H1 (cell line): ENCODE results near the gene USP35. TPM values are rescaled to one million over a fixed set of nuclear protein-coding genes. Genes with fewer than 3 reads are reported as not detected.
A peak's percentile ranks its signal among the peaks of the same experiment; 100 is the strongest.

Experiments used
- CTCF ChIA-PET: fragments of 300-600 bp; sonication (Branson Sonifier 250); formaldehyde crosslinking; loops from one replicate; lab custom pipeline; 2021; ENCODE audit not compliant: partially characterized antibody; lab: Charles Lee
- POLR2A ChIA-PET: fragments of 300-600 bp; sonication (Branson Sonifier 250); formaldehyde crosslinking; loops from one replicate; lab custom pipeline; 2021; ENCODE audit warnings: inconsistent platforms; ENCODE audit not compliant: partially characterized antibody; lab: Charles Lee
- DNase-seq, 2 experiments: peaks; one replicate each; pipeline versions ENCODE4 v3.0.0 to v3.0.0-alpha.2; 2010 to 2022; ENCODE audit warnings: low spot score in 2 of 2, low read depth in 1 of 2, mixed read lengths in 1 of 2
- FAIRE-seq: peaks from 2 replicates; lab custom pipeline; 2011; peaks lifted over from hg19 to GRCh38; lab: Jason Lieb, UNC
- H2AFZ ChIP-seq: 2 replicates; pipeline ENCODE4 v1.8.1; 2012; ENCODE audit warnings: low read length, inconsistent platforms
- H2AK5ac ChIP-seq: 2 replicates; pipeline ENCODE4 v1.6.1; 2013; ENCODE audit warnings: low read depth, low read length
- H2BK120ac ChIP-seq: replicated peaks from 2 replicates; pipeline ENCODE3; 2013; ENCODE audit warnings: low read depth, low read length, inconsistent platforms
- H2BK12ac ChIP-seq: 2 replicates; pipeline ENCODE4 v1.6.1; 2013; ENCODE audit warnings: low read depth, low read length
- H2BK15ac ChIP-seq: 2 replicates; pipeline ENCODE4 v1.6.1; 2013; ENCODE audit warnings: low read length
- H2BK20ac ChIP-seq: 2 replicates; pipeline ENCODE4 v1.6.1; 2013; ENCODE audit warnings: low read length
- H2BK5ac ChIP-seq: 2 replicates; pipeline ENCODE4 v1.6.1; 2013; ENCODE audit warnings: low read depth, low read length
- H3K14ac ChIP-seq: 2 replicates; pipeline ENCODE4 v1.6.1; 2013; ENCODE audit warnings: inconsistent platforms; ENCODE audit not compliant: insufficient read length
- H3K18ac ChIP-seq: 2 replicates; pipeline ENCODE4 v1.6.1; 2013; ENCODE audit warnings: low read length; ENCODE audit errors: extremely low read depth
- H3K23ac ChIP-seq: 2 replicates; pipeline ENCODE4 v1.6.1; 2013; ENCODE audit warnings: inconsistent platforms; ENCODE audit not compliant: insufficient read length
- H3K23me2 ChIP-seq: 2 replicates; pipeline ENCODE4 v1.6.1; 2013; ENCODE audit warnings: low read depth, low read length
- H3K27ac ChIP-seq: 2 replicates; pipeline ENCODE4 v1.6.1; 2011; ENCODE audit warnings: low read depth, low read length, inconsistent platforms
- H3K27me3 ChIP-seq, 4 experiments: replicated peaks in 1 of 4; 1 replicate in 1 of 4; 2 replicates in 3 of 4; pipeline versions ENCODE4 v1.6.1 to v1.8.1; 2011 to 2013; ENCODE audit warnings: low read length in 3 of 4, mild to moderate bottlenecking in 3 of 4, inconsistent platforms in 2 of 4, mixed read lengths in 2 of 4, moderate library complexity in 1 of 4; ENCODE audit not compliant: control insufficient read depth in 3 of 4, insufficient read depth in 3 of 4; ENCODE audit errors: extremely low read depth in 1 of 4
- H3K36me3 ChIP-seq, 4 experiments: 2 replicates each; pipeline versions ENCODE4 v1.6.1 to v1.8.1; 2011 to 2013; ENCODE audit warnings: mild to moderate bottlenecking in 4 of 4, low read length in 3 of 4, moderate library complexity in 2 of 4, control low read depth in 1 of 4, inconsistent platforms in 1 of 4; ENCODE audit not compliant: insufficient read depth in 4 of 4, control insufficient read depth in 2 of 4
- H3K4ac ChIP-seq: replicated peaks from 2 replicates; pipeline ENCODE3; 2013; ENCODE audit warnings: low read length, low read depth, mixed read lengths, inconsistent platforms; ENCODE audit not compliant: insufficient read length
- H3K4me1 ChIP-seq, 4 experiments: replicated peaks in 1 of 4; 1 replicate in 1 of 4; 2 replicates in 3 of 4; pipeline versions ENCODE4 v1.6.1 to v1.8.1; 2011 to 2013; ENCODE audit warnings: low read length in 3 of 4, inconsistent platforms in 2 of 4, mixed read lengths in 1 of 4; ENCODE audit not compliant: insufficient read depth in 4 of 4, control insufficient read depth in 3 of 4
- H3K4me2 ChIP-seq, 2 experiments: 2 replicates each; pipeline versions ENCODE4 v1.6.1 to v1.8.1; 2011 to 2013; ENCODE audit warnings: low read depth in 2 of 2, low read length in 2 of 2, control low read depth in 1 of 2, inconsistent platforms in 1 of 2, mild to moderate bottlenecking in 1 of 2; ENCODE audit not compliant: insufficient read depth in 1 of 2
- H3K4me3 ChIP-seq, 4 experiments: fragments of 200-600, 300-600 bp in 1 of 4; sonication (generic), shearing (Covaris generic), sonication (Bioruptor Twin) in 1 of 4; 2 replicates each; pipeline versions ENCODE4 v1.5.1 to v1.8.1; 2011 to 2016; ENCODE audit warnings: low read length in 4 of 4, low read depth in 3 of 4, control low read depth in 2 of 4, inconsistent platforms in 2 of 4, mild to moderate bottlenecking in 2 of 4, mixed read lengths in 1 of 4, moderate library complexity in 1 of 4; ENCODE audit not compliant: insufficient read depth in 2 of 4; ENCODE audit errors: extremely low read depth in 1 of 4
- H3K56ac ChIP-seq: replicated peaks from 2 replicates; pipeline ENCODE3; 2013; ENCODE audit warnings: low read depth, mild to moderate bottlenecking, mixed read lengths, low read length, inconsistent platforms; ENCODE audit not compliant: insufficient read length
- H3K79me1 ChIP-seq: 2 replicates; pipeline ENCODE4 v1.6.1; 2013; ENCODE audit warnings: low read depth, low read length, control low read depth
- H3K79me2 ChIP-seq, 2 experiments: 2 replicates each; pipeline versions ENCODE4 v1.6.1 to v1.8.1; 2012 to 2013; ENCODE audit warnings: low read length in 2 of 2, mild to moderate bottlenecking in 2 of 2, inconsistent platforms in 1 of 2; ENCODE audit not compliant: insufficient read depth in 2 of 2, control insufficient read depth in 1 of 2
- H3K9ac ChIP-seq, 4 experiments: replicated peaks in 1 of 4; 1 replicate in 1 of 4; 2 replicates in 3 of 4; pipeline versions ENCODE4 v1.6.1 to v1.8.1; 2011 to 2013; ENCODE audit warnings: low read depth in 3 of 4, low read length in 3 of 4, control low read depth in 2 of 4, mild to moderate bottlenecking in 2 of 4, moderate library complexity in 2 of 4, inconsistent platforms in 1 of 4; ENCODE audit errors: extremely low read depth in 1 of 4
- H3K9me3 ChIP-seq, 2 experiments: 2 replicates each; pipeline versions ENCODE4 v1.6.1 to v1.8.1; 2012 to 2013; ENCODE audit warnings: mild to moderate bottlenecking in 2 of 2, moderate library complexity in 2 of 2, control low read depth in 1 of 2, inconsistent platforms in 1 of 2, low read depth in 1 of 2, low read length in 1 of 2, mixed read lengths in 1 of 2; ENCODE audit not compliant: insufficient read depth in 2 of 2
- H4K20me1 ChIP-seq, 2 experiments: replicated peaks in 1 of 2; 2 replicates each; pipeline versions ENCODE3 to v1.8.1; 2011 to 2013; ENCODE audit warnings: inconsistent platforms in 2 of 2, low read length in 2 of 2, mild to moderate bottlenecking in 1 of 2; ENCODE audit not compliant: insufficient read depth in 2 of 2, control insufficient read depth in 1 of 2
- H4K5ac ChIP-seq: 2 replicates; pipeline ENCODE4 v1.6.1; 2013; ENCODE audit warnings: low read length, low read depth, mixed read lengths, inconsistent platforms; ENCODE audit not compliant: insufficient read length
- H4K8ac ChIP-seq: 2 replicates; pipeline ENCODE4 v1.8.0; 2013; ENCODE audit warnings: mild to moderate bottlenecking, moderate library complexity, low read length, inconsistent platforms; ENCODE audit not compliant: insufficient read depth; ENCODE audit errors: extremely low read depth
- H4K91ac ChIP-seq: replicated peaks from 2 replicates; pipeline ENCODE3; 2013; ENCODE audit warnings: low read length, mixed read lengths, inconsistent platforms; ENCODE audit not compliant: insufficient read length
- FOSL1 ChIP-seq: IDR thresholded peaks from 2 replicates; pipeline ENCODE4 v1.6.1; 2011; ENCODE audit warnings: mild to moderate bottlenecking, low read depth, low read length, moderate library complexity; ENCODE audit not compliant: insufficient read depth
- JUN ChIP-seq: IDR thresholded peaks from 2 replicates; pipeline ENCODE4 v1.6.1; 2011; ENCODE audit warnings: low read depth, mild to moderate bottlenecking, improper control_type of control experiment, low read length
- KDM1A ChIP-seq: fragments of 200-600, 300-600 bp; sonication (generic); IDR thresholded peaks from 2 replicates; pipeline ENCODE4 v1.7.1; 2016; ENCODE audit warnings: mild to moderate bottlenecking, low read length, borderline replicate concordance
- RBBP5 ChIP-seq: IDR thresholded peaks from 2 replicates; pipeline ENCODE4 v1.7.1; 2012; ENCODE audit warnings: low read depth, mild to moderate bottlenecking, inconsistent platforms, low read length, moderate library complexity, borderline replicate concordance
- RNF2 ChIP-seq: fragments of 200-900, 300-1000 bp; sonication (generic); IDR thresholded peaks from 2 replicates; pipeline ENCODE4 v1.7.1; 2016; ENCODE audit warnings: borderline replicate concordance, low read depth, mild to moderate bottlenecking, antibody characterized with exemption, low read length; ENCODE audit not compliant: poor library complexity, severe bottlenecking; ENCODE audit errors: missing control alignments
- SIX5 ChIP-seq: IDR thresholded peaks from 2 replicates; pipeline ENCODE4 v1.6.1; 2011; ENCODE audit warnings: mild to moderate bottlenecking, low read depth, low read length
- SP1 ChIP-seq: IDR thresholded peaks from 2 replicates; pipeline ENCODE4 v1.6.1; 2011; ENCODE audit warnings: low read depth, low read length
- SP4 ChIP-seq: IDR thresholded peaks from 2 replicates; pipeline ENCODE4 v1.6.1; 2012; ENCODE audit warnings: low read length, inconsistent platforms
- WGBS, 2 experiments: shearing (Covaris generic) in 1 of 2; methylation state at CpG; one replicate each; pipeline versions ENCODE4 v1.1.6 to v1.1.7; 2013 to 2015; ENCODE audit warnings: low lambda C conversion rate in 2 of 2, mixed read lengths in 2 of 2, inconsistent platforms in 1 of 2, low coverage in 1 of 2, missing lambda C conversion rate in 1 of 2; ENCODE audit not compliant: insufficient replicate concordance in 2 of 2, insufficient coverage in 1 of 2, insufficient read length in 1 of 2; ENCODE audit errors: extremely low coverage in 1 of 2, missing lambda C conversion rate in 1 of 2; 5-methylcytosine and 5-hydroxymethylcytosine counted together
- long read RNA-seq, 2 experiments: library from RNA in 1 of 2; library from capped mRNA in 1 of 2; stranded (forward); transcript quantifications; one replicate each; pipeline ENCODE4 v2.0.0, GENCODE V29; 2021; ENCODE audit warnings: inconsistent platforms in 1 of 2
- polyA minus RNA-seq, 3 experiments: library from RNA; depleted of rRNA, polyadenylated mRNA; stranded (reverse); fragments of >200 nt; gene quantifications; 1 replicate in 2 of 3; 2 replicates in 1 of 3; pipeline ENCODE4 v1.2.3, GENCODE V29; 2011
- polyA plus RNA-seq, 7 experiments: library from polyadenylated mRNA; depleted of rRNA in 3 of 7; stranded (reverse) in 5 of 7; unstranded in 2 of 7; fragments of >200 nt in 5 of 7; fragments of 200-250 nt in 2 of 7; gene quantifications; 1 replicate in 5 of 7; 2 replicates in 1 of 7; 4 replicates in 1 of 7; pipeline versions ENCODE4 v1.2.1 to v1.2.3, GENCODE V29; 2011 to 2013; ENCODE audit warnings: missing spikeins in 2 of 7, mixed read lengths in 2 of 7
- total RNA-seq: library from RNA; stranded (reverse); fragmentation: NEBNext Ultra II Directional; extraction: Animal tissue kit (Norgen Biotek cat#: 25700); gene quantifications from 2 replicates; pipeline ENCODE4 v1.2.1, GENCODE V29; 2021

USP35 gene
- total RNA-seq (6.8 and 7.8 TPM in 2 replicates), polyA plus RNA-seq (2011; rRNA removed) (4.6 and 7.2 TPM in 2 replicates), polyA minus RNA-seq (2011; rRNA and poly(A)+ RNA removed) (4.5 and 8.6 TPM in 2 replicates)
- 6.4 TPM for polyA plus RNA-seq (2011; cell fraction: cytosol; rRNA removed)
- polyA plus RNA-seq (2011; cell fraction: nucleus; rRNA removed): 17.5 TPM
- polyA plus RNA-seq (2012, experiment 1 of 2): 6.5 to 7.1 TPM (median 6.8 TPM) in 4 replicates
- polyA plus RNA-seq (2012, experiment 2 of 2): 4.7 TPM
- polyA plus RNA-seq (2013, experiment 1 of 2): 4.3 TPM
- 3.6 TPM for polyA plus RNA-seq (2013, experiment 2 of 2)
- 5.5 TPM for polyA minus RNA-seq (2011; cell fraction: cytosol; rRNA and poly(A)+ RNA removed)
- polyA minus RNA-seq (2011; cell fraction: nucleus; rRNA and poly(A)+ RNA removed): 9.2 TPM
- long read RNA-seq, experiment 1, partial matches to known transcripts: 6 of 8 reads
- long read RNA-seq, experiment 1, other reads (novel, unspliced or antisense): 2 of 8 reads
- long read RNA-seq, experiment 2: 0 reads

GRCh38 chr11:78188286-78189173, at the start of gene USP35, which contains the start of gene KCTD21:
Gene USP35 (plus strand): TSS chr11:78188919. CDS start chr11:78196246, 7,327 bp downstream.
Gene KCTD21 (minus strand): TSS chr11:78188626. CDS start chr11:78174554, 14,072 bp downstream.
- peaks cover 10% of the 10 kb centered on the region for H3K23me2 ChIP-seq
- H2BK20ac ChIP-seq: no peak within 1 kb of the TSS
- FAIRE-seq (no peak), DNase-seq (peak; percentile 92 to 95)
- 0 out of 7 replicates have a peak within 1 kb of the TSS, but pooled peaks of 1 of the 4 experiments have one; percentile 39 for H3K9ac ChIP-seq
- no peak within 1 kb of the TSS for H3K27ac ChIP-seq
- H4K20me1 ChIP-seq: peaks cover 0 to 3% of the 10 kb centered on the region in 2 experiments
- no peak within 1 kb of the TSS for H3K4ac ChIP-seq
- H3K14ac ChIP-seq: no peak within 1 kb of the TSS
- peaks cover 2% of the 10 kb centered on the region; the same call in 1 of the 2 replicates for H3K79me1 ChIP-seq
- H2BK120ac ChIP-seq: no peak within 1 kb of the TSS
- CTCF ChIA-PET: interaction anchor here (0.8 kb wide), 1 partner anchor 227 kb away, joined by 3 read pairs; no protein-coding TSS in a partner anchor
- peak within 1 kb of the TSS; percentile 74 to 86 for H3K4me2 ChIP-seq
- no peak within 1 kb of the TSS for H3K56ac ChIP-seq
- no peak within 1 kb of the TSS for H4K91ac ChIP-seq
- no peak within 1 kb of the TSS; the same call in 1 of the 2 replicates for H2BK5ac ChIP-seq
- H2AK5ac ChIP-seq: no peak within 1 kb of the TSS
- H2AFZ ChIP-seq: no peak within 1 kb of the TSS; the same call in 1 of the 2 replicates
- H3K4me3 ChIP-seq: peak within 1 kb of the TSS; percentile 54 to 84 (median 79)
- H3K23ac ChIP-seq: no peak within 1 kb of the TSS
- H3K36me3 ChIP-seq: no peaks in the 10 kb centered on the region
- H3K27me3 ChIP-seq: peaks cover 0 to 4% (median 2%) of the 10 kb centered on the region in 4 experiments; a peak in 1 of 7 replicates
- peak within 1 kb of the TSS; percentile 60 for H3K18ac ChIP-seq
- POLR2A ChIA-PET: interaction anchor here (0.9 to 3.7 kb wide), 5 partner anchors 11 to 49 kb away, joined by 3 to 16 read pairs (median 3); partner anchors contain the start of gene ALG8
- no peak within 1 kb of the TSS for H2BK15ac ChIP-seq
- peaks cover 0 to 11% (median 2%) of the 10 kb centered on the region in 4 experiments; a peak in 6 of 7 replicates for H3K4me1 ChIP-seq
- H4K5ac ChIP-seq: peak within 1 kb of the TSS; percentile 10
- no peaks in the 10 kb centered on the region for H3K79me2 ChIP-seq
- H2BK12ac ChIP-seq: no peak within 1 kb of the TSS
- no peaks in the 10 kb centered on the region for H3K9me3 ChIP-seq
- WGBS, 2 experiments: 2% methylated on average over 60 of the region's 74 CpGs; no CpG with 5 or more reads in 1 of the 2 experiments
- H4K8ac ChIP-seq: peak within 1 kb of the TSS; percentile 71; the same call in 1 of the 2 replicates
- TF ChIP-seq FOSL1 (no peak), RBBP5 (peak; percentile 35; the same call in 1 of the 2 replicates), RNF2 (no peak), KDM1A (peak; percentile 100), SP1 (peak; percentile 54; the same call in 1 of the 2 replicates), JUN (no peak), SP4 (peak; percentile 66; the same call in 1 of the 2 replicates), SIX5 (peak; percentile 88)
